ENCODE data around the gene MRPS18A. TPM values are rescaled to one million over a fixed set of nuclear protein-coding genes. Genes with fewer than 3 reads are reported as not detected.

MRPS18A gene
- total and polyA plus RNA-seq, 2 of the 13 experiments (the other 11 are each of a cell fraction or from before 2014, with no cell fraction given): 87.8 to 89.1 TPM

- TF ChIP-seq ZNF646 (CRISPR knock-in tag; IDR thresholded peaks at IDR 0.05) (peak; percentile 97), PCBP1 (IDR thresholded peaks at IDR 0.05; ENCODE audit: borderline replicate concordance, low read depth, low read length) (0 out of 2 replicates have a peak, but pooled peaks have one; percentile 64), ZNF362 (CRISPR knock-in tag; IDR thresholded peaks at IDR 0.05; ENCODE audit: borderline replicate concordance) (0 out of 2 replicates have a peak, but pooled peaks have one; percentile 13), ZFX (CRISPR knock-in tag; IDR thresholded peaks at IDR 0.05; ENCODE audit: low read depth) (peak; percentile 58; the same call in 1 of the 2 replicates), IRF9 (CRISPR knock-in tag; IDR thresholded peaks at IDR 0.05; ENCODE audit: borderline replicate concordance) (0 out of 2 replicates have a peak, but pooled peaks have one; percentile 31), ZBTB42 (CRISPR knock-in tag; IDR thresholded peaks at IDR 0.05) (0 out of 2 replicates have a peak, but pooled peaks have one; percentile 50), NR2F2 (IDR thresholded peaks at IDR 0.05; ENCODE audit: borderline replicate concordance, low read depth) (peak; percentile 15; the same call in 1 of the 2 replicates), ZNF317 (CRISPR knock-in tag; IDR thresholded peaks at IDR 0.05) (no peak), CREB1 (IDR thresholded peaks at IDR 0.05) (peak; percentile 81), CREB1 (CRISPR knock-in tag; IDR thresholded peaks at IDR 0.05) (peak; percentile 90), ZNF710 (CRISPR knock-in tag; IDR thresholded peaks at IDR 0.05; ENCODE audit: borderline replicate concordance) (peak; percentile 48; the same call in 1 of the 2 replicates), MEIS2 (CRISPR knock-in tag; IDR thresholded peaks at IDR 0.05) (0 out of 2 replicates have a peak, but pooled peaks have one; percentile 20), FOXP4 (CRISPR knock-in tag; IDR thresholded peaks at IDR 0.05) (peak; percentile 64), ARNTL (CRISPR knock-in tag; IDR thresholded peaks at IDR 0.05) (0 out of 2 replicates have a peak, but pooled peaks have one; percentile 26)
Measured at GRCh38 chr6:43702534-43703440, 15.2 kb upstream of the MRPS18A start (continued).

Data from HepG2 (cell line).